ENCODE measurements around the gene PLAAT2. TPM values are rescaled to one million over a fixed set of nuclear protein-coding genes. Genes with fewer than 3 reads are reported as not detected.
"Not testable (repeated sequence)": the region's sequence is repeated elsewhere in the genome, so short reads cannot be mapped to it uniquely, and the experiment has no call there.

Gene PLAAT2
- total and polyA plus RNA-seq, 9 of the 15 experiments (the other 6 are each of a cell fraction or from before 2014, with no cell fraction given) = not detected

DNA sequence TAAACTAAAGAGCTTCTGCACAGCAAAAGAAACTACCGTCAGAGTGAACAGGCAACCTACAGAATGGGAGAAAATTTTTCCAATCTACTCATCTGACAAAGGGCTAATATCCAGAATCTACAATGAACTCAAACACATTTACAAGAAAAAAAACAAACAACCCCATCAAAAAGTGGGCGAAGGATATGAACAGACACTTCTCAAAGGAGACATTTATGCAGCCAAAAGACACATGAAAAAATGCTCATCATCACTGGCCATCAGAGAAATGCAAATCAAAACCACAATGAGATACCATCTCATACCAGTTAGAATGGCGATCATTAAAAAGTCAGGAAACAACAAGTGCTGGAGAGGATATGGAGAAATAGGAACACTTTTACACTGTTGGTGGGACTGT, 15.7 kb upstream of the PLAAT2 start:
- not testable (repeated sequence) for FAIRE-seq

More for the DNA sequence above, 15.7 kb upstream of the PLAAT2 start:
- POLR2A ChIA-PET; DNase-seq (ENCODE audit: extremely low read depth in 1 of 4, low spot score in 3 of 4); H4K20me1 ChIP-seq (replicated peaks; ENCODE audit: control insufficient read depth, insufficient read depth, low read length); H3K4me3 ChIP-seq; H3K9me1 ChIP-seq (ENCODE audit: control insufficient read depth, insufficient read depth, low read length); H3K4me2 ChIP-seq (ENCODE audit: insufficient read depth, low read length); H3K27ac ChIP-seq (ENCODE audit: extremely low read depth, low read depth, low read length); ATAC-seq; CTCF ChIA-PET (ENCODE audit: low intra/inter-chr PET ratio); H3K79me2 ChIP-seq (ENCODE audit: control insufficient read depth, insufficient read depth, low read length); intact Hi-C loops (cut with micrococcal nuclease); H3K9ac ChIP-seq (ENCODE audit: insufficient read depth in 1 of 2, low read depth in 2 of 2, low read length in 2 of 2); H3K27me3 ChIP-seq (ENCODE audit: control insufficient read depth in 2 of 2, insufficient read depth in 2 of 2, low read length in 2 of 2); BruUV-seq (replicated peaks); H3K9me3 ChIP-seq (replicated peaks; ENCODE audit: control insufficient read depth, insufficient read depth, low read depth, low read length); H3K36me3 ChIP-seq (ENCODE audit: control insufficient read depth, insufficient read depth, low read length); H2AFZ ChIP-seq (ENCODE audit: low read depth, low read length); in situ Hi-C loops (cut with MboI): not testable (repeated sequence)
- TF ChIP-seq, protein P1, sequence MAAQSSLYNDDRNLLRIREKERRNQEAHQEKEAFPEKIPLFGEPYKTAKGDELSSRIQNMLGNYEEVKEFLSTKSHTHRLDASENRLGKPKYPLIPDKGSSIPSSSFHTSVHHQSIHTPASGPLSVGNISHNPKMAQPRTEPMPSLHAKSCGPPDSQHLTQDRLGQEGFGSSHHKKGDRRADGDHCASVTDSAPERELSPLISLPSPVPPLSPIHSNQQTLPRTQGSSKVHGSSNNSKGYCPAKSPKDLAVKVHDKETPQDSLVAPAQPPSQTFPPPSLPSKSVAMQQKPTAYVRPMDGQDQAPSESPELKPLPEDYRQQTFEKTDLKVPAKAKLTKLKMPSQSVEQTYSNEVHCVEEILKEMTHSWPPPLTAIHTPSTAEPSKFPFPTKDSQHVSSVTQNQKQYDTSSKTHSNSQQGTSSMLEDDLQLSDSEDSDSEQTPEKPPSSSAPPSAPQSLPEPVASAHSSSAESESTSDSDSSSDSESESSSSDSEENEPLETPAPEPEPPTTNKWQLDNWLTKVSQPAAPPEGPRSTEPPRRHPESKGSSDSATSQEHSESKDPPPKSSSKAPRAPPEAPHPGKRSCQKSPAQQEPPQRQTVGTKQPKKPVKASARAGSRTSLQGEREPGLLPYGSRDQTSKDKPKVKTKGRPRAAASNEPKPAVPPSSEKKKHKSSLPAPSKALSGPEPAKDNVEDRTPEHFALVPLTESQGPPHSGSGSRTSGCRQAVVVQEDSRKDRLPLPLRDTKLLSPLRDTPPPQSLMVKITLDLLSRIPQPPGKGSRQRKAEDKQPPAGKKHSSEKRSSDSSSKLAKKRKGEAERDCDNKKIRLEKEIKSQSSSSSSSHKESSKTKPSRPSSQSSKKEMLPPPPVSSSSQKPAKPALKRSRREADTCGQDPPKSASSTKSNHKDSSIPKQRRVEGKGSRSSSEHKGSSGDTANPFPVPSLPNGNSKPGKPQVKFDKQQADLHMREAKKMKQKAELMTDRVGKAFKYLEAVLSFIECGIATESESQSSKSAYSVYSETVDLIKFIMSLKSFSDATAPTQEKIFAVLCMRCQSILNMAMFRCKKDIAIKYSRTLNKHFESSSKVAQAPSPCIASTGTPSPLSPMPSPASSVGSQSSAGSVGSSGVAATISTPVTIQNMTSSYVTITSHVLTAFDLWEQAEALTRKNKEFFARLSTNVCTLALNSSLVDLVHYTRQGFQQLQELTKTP (IDR thresholded peaks at IDR 0.05; ENCODE audit: low read depth in 1 of 2, partially characterized antibody in 2 of 2) = peak in 1 of 2 experiments; percentile 96
- peak; percentile 30; the same call in 1 of the 2 replicates for TF ChIP-seq BCOR (IDR thresholded peaks at IDR 0.05)
- 63% methylated on average over 2 of the region's 3 CpGs for WGBS (ENCODE audit: insufficient coverage, low coverage, missing lambda C conversion rate)
- peaks cover 5 to 18% of the 10 kb centered on the region in 2 experiments; a peak in 3 of 5 replicates for H3K4me1 ChIP-seq (replicated peaks in 1 of 2; ENCODE audit: control insufficient read depth in 2 of 2, insufficient read depth in 2 of 2, low read length in 2 of 2)

Data from K562 (cell line).